ENCODE measurements around the gene ADCY5.
A peak's percentile ranks its signal among the peaks of the same experiment; 100 is the strongest.

ADCY5 gene

GRCh38 chr3:123296836-123297626, 151.9 kb downstream of the ADCY5 start:
- DNase-seq = no peak

DNA sequence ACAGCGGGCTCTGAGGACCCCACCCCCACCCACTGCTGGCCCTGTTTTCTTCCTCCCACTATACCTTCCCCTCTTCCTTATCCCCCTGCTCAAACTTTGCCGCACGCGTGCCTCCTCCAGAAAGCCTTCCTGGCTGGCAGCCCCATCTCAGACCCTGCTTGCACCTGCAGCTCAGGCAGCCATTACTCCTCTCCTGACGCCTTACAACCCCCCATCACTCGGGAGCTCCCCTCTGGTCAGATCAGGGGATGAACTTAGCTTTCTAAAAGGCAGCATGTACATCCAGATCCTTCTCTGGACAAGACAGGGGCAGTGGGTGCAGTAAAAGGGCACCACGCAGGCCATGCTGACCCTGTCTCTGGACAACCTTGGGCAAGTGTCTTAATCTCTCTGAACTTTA, 152.6 kb downstream of the ADCY5 start:
- no peak for DNase-seq

GRCh38 chr3:123295901-123296250, 153.0 kb downstream of the ADCY5 start:
- DNase-seq = no peak

DNA sequence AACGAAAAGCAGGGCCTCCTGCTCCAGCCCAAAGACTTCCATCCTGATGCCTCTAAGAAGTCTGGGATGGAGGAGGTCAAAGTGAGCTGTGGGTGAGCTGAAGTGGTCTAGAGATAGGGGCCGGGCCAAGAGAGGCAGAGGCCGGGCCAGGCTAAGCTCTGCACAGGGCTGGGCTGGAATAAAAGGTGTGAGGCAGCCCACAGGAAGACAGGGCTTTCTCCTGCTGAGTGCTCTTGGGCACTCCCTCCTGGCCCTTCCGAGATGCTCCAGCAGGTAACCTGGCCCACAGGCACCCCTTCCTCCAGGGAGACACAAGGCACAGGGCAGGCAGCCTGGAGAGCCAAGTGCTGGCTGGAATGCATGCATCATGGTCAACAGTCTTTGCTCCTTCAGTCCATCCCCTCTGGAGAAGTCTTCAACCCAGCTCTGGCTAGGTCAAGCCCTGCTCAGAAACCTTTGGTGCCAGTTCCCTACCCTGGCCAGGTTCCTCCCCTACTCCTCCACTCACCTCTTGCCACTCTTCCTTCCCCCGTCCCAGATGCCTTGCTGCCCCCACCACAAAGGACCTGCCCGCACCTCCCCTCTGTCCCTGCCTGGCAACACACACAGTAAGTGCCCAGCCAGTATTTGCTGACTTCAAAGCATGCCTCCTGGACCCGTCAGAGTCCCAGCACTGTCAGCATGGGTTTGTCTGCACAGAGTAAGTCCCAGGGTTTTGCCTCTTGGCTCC, 153.6 kb downstream of the ADCY5 start:
- DNase-seq = no peak

- no peak for DNase-seq
Observed at GRCh38 chr3:123294296-123294938, 154.5 kb downstream of the ADCY5 start.

GRCh38 chr3:123292321-123293310, 156.3 kb downstream of the ADCY5 start:
- DNase-seq = no peak

DNA sequence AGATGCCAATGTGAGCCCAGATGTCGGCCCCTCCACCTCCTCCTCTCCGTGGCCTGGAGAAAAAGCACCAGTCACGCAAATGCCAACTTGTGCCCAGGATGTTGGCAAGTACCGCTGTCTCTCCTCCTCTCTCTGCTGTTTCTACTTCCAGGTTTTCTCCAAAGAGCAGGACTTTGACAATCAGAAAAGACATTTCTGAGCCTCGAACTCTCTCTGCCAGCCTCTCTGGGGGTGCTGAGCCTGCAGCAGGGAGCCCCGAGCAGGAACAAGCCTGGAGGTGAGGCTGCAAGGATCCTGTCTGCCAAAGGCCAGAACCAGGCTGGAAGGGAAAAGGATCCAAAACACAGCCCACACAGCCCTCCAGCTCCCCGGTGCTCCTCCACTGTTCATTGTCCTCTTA, 157.5 kb downstream of the ADCY5 start:
- no peak for DNase-seq

DNA sequence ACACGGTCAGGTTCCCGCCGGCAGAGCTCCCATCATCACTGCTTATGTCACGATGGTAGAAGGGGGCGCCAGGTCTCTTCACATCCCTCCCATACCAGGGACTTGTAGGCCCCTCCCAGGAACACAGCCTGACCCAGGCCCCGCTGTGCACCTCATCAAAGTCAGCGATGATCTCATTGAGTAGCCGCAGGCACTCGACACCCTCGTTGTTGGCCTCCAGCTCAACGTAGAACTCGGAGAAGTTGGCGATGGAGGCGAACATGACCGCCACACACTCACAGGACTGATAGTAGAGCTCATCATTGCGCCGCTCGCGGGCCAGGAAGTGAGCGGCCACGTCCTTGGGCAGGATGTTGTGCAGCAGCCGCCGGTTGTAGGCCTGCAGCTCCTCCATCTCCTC, 157.9 kb downstream of the ADCY5 start:
- DNase-seq = no peak

- DNase-seq = no peak
Observed at GRCh38 chr3:123290107-123290930, 158.6 kb downstream of the ADCY5 start.

DNA sequence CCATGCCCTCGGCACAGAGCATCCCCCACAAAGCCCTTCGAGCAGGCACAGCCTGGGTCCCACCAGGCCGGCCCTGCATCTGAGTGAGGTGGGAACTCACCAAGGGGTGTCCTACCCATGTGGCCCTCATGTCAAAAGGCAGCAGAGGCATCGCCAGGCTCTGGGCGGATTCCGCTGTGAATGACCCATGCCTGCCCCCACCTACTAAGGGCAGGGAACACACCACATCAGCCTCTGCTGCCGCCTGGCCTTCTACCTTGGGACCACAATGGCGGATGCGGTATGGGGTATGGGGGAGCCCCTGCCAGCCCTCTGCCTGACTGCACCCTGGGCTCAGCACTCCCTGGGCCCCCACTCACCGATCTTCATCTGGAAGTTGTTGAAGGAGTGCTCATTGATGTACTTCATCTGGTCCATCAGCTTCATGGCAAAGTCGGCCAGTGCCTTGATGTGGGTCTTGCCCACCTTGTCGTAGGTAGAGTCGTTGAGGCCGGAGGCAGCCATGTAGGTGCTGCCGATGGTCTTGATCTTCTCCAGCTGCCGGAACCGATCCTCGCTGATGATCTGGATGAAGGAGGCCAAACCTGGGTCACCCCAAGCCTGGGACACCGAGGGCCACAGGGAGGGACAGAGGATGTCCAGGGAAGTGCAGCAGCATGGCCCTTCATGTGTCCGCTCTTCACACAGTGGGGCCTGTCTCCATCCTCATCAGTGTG, 159.3 kb downstream of the ADCY5 start:
- DNase-seq = no peak

- DNase-seq = no peak
Observed at GRCh38 chr3:123287962-123288302, 161.0 kb downstream of the ADCY5 start.

DNA sequence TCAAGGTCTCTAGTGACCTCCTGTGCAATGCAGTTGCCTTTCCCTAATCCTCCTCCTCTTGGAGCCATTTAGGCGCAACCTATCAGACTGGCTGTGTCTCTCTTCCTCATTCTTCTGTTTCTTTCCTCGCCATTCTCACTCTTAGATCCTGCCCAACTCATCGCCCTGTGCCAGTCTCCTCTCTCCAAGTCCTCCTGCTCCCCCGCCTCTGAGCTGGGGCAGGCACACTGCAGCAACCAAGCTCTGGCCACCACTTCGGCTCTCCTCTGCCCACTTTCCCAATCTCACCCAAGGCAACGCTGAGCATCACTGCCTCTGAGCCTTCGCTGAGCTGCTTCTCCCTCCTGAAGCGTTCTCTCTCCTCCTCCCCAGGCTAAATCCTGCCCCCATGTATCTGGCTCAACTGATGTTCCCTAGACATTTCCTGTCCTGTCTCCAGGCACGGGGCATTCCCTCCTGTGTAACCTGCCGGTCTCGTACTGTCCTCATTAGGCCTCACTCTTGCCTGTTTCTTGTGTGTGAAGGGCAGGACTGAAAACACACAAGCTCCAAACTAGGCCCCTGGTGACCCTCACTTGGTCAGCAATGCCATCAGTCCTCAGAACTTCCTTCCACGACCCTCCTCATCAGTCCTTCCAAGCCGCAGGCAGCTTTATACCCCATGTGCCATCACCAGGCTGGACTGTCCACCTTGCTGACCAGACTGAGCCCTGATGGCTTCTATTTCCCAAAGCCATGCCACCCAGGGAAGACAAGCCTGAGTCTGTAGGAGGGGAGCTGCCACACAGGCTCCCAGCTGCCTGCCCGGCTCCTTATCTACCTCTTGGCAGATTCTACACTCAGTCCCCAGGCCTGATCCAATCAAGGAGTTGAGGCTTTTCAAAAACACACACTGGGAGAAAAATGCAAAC, 161.6 kb downstream of the ADCY5 start:
- no peak for DNase-seq

GRCh38 chr3:123286308-123287023, 162.4 kb downstream of the ADCY5 start:
- peak; percentile 73 to 75 for DNase-seq

GRCh38 chr3:123285931-123286307, 163.0 kb downstream of the ADCY5 start:
- no peak for DNase-seq

GRCh38 chr3:123285479-123285878, 163.4 kb downstream of the ADCY5 start:
- DNase-seq = no peak

- no peak for DNase-seq
Observed at GRCh38 chr3:123285066-123285465, 163.8 kb downstream of the ADCY5 start.

GRCh38 chr3:123284399-123285010, 164.4 kb downstream of the ADCY5 start:
- no peak for DNase-seq

DNA sequence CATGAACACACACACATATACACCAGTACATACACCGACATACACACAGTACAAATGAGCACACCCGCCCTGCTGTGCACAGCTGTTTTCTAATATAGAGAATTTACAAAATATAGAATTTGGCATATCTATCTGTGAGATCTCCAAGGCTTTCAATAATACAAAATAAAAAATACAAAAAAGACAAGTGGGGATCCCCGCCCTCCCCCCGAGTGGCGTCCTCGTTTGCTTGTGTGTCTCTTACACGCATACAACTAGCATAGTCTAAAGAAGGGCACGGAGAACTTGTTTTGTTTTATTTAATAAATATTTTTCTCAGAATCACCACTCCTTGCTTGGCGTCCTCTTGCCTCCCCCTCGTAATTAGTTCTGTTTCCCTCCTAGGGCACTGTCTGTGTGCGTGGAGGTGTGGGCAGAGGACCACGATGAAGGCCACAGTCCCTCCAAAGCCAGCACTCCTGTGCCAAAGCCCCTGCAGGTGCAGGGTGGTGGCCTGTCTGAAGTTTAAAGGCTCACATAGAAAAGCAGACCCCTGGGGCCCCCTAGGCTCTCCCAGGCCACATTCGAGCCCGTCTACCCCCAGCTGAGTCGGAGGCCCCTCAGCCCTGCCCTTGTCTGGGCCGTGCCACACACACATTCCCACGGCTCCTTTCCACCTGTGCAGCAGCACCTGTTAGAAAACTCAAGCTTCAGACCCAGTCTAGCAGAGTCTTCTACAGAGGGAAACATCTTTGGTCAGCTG, 165.1 kb downstream of the ADCY5 start:
- no peak for DNase-seq

All from AML-193 (cell line).